NCI-H2227 treated with DMSO at 0.1 percent for 48 hours (cell line): ENCODE data around the gene C20orf141.
"Not testable (repeated sequence)": the region's sequence is repeated elsewhere in the genome, so short reads cannot be mapped to it uniquely, and the experiment has no call there.

Source experiments
- DNase-seq: peaks from one replicate; lab custom pipeline; 2025; lab: John Stamatoyannopoulos, UW

Gene C20orf141, protein sequence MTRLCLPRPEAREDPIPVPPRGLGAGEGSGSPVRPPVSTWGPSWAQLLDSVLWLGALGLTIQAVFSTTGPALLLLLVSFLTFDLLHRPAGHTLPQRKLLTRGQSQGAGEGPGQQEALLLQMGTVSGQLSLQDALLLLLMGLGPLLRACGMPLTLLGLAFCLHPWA

DNA sequence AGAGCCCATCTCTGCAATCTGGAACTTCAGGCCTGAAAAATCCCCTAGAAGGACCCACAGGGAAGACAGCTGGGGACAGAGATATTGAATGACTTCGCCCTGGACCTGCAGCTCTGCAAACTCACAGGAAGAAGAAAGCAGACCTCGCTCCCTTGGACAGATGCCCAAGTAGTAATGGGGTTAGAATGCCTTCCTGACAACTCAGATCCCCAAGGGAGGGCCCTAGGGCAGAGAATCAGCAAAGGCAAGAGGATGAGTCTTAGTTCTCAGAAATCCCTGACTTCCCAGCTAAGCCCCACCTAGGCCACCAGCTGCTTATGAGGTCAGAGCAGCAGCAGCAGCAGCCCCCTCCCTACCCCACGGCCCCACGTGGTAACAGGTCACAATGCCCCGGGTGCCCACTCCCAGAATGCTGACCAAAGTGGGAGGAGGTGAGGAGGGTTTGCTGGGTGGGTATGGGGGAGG lies at the start of gene C20orf141:
TSS of gene C20orf141 (plus strand) at position 401 of the 465 bp plus-strand sequence. CDS start 198 bp downstream, outside the sequence.
- no peak for DNase-seq

DNA sequence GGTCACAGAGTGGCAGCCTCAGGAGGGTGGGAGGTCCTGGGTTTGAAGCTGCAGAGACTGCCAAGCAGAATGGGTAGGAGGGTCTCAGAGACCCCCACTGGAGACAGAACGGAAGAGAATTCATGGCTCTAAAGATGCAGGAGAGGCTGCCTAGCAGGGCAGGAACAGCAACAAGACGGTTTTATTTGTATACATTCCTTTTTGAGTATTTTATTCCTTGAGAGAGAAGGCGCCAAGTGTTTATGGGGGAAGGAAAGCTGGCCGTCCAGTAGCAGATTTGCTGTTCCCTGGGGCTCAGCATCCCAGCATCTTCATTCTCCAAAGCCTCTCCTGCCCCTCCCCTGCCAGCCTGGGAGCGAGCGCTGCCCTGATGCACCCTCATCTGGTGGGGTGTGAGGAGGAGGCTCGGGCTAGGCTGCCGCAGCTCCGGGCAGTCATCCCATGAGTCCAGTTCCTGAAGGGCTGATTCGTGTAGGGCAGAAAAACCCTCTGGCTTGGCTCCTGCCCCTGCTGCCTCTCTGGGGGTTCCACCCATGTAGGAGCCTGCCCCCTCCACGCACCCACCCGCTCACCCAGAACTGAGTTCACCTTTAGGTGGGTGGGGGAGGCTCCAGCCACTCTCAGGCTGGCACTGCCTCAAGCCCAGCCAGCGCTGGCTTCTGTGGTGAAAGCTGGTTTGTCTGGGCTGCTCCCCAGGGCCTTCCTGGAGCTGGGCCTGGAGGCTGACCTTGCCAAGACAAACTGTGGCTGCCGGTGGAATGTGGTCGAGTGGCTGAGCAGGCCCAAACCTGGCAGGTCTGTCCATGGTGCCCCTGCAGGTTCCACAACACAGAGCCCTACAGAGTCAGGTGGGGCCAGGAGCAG lies 46.8 kb upstream of the C20orf141 start:
- DNase-seq = no peak

DNA sequence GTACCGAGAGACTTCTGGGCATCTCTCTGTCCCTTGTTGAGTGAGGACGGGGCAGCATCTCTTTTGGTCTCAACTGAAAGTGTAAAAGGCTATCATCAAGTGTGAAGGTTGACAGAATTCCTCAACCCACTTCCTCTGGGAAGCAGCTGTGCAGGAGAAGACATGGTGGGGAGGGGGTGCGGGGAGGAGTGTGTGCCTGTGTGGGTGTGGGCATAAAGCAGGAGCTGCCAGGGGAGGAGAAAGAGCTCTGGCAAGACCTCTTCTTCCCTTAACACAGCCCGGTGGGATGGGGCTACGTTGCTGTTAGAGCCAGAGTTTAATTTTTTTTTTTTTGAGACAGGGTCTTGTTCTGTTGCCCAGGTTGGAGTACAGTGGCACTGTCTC lies 46.2 kb upstream of the C20orf141 start:
- DNase-seq = no peak

DNA sequence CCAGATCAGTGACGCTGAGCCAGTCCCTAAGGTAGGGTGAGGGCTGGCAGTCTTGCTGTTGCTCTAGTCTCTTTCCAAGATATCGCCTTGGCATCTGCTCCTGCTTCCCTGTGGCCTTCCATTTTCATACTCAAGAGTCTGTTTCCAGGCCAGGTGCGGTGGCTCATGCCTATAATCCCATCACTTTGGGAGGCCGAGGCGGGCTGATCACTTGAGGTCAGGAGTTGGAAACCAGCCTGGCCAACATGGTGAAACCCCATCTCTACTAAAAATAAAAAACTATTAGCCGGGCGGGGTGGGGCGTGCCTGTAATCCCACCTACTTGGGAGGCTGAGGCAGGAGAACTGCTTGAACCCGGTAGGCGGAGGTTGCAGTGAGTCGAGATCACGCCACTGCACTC lies 44.7 kb upstream of the C20orf141 start:
- not testable (repeated sequence) for DNase-seq

DNA sequence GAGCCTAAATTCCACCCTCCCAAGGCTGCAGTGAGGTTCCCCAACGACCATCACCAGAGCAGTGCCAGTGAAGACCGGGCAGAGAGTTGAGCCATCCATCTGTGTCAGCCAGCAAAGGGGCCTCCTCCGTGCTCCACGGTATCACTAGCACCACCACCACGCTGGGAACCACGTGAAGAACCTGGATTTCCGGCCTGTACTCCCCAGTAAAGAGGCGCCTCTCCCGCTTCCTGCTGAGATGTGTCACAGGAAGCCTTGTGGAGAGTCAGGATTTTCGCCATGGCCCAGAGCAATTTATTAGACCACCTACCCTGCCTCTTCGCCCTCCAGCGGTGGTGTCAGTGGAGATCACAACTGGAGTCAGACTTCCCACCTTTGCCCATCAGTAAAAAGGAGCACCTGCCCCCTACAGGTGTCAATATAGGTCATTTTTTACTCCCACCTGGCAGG lies 43.1 kb upstream of the C20orf141 start:
- no peak for DNase-seq

DNA sequence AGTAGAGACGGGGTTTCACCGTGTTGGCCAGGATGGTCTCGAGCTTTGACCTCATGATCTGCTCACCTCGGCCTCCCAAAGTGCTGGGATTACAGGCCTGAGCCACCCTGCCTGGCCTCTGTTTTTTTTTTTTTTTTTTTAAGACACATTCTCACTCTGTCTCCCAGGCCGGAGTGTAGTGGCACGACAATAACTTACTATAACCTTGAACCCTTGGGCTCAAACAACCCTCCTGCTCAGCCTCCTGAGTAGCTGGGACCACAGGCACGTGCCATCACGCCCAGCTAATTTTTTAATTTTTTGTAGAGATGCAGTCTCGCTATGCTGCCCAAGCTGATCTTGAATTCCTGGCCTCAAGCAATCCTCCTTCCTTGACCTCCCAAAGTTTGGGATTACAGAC lies 41.0 kb upstream of the C20orf141 start:
- DNase-seq = no peak

DNA sequence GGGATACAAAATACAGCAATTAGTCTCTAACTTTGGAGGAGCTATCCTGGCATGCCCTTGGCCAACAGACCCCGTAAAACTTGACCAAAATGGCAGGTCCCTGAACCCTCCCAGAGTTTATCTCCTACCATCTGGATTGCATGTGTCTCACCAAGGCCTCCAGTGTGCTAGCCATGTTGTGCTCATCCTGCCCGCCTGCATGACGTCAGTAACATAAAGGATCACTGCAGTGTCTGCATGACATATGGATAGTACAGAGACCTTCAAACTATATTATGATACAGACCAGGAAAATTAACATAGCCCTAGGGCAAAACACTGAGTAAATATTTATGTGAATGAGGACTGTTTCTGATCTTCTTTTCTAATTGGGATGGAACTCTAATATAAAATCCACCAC lies 39.6 kb upstream of the C20orf141 start:
- no peak for DNase-seq

DNA sequence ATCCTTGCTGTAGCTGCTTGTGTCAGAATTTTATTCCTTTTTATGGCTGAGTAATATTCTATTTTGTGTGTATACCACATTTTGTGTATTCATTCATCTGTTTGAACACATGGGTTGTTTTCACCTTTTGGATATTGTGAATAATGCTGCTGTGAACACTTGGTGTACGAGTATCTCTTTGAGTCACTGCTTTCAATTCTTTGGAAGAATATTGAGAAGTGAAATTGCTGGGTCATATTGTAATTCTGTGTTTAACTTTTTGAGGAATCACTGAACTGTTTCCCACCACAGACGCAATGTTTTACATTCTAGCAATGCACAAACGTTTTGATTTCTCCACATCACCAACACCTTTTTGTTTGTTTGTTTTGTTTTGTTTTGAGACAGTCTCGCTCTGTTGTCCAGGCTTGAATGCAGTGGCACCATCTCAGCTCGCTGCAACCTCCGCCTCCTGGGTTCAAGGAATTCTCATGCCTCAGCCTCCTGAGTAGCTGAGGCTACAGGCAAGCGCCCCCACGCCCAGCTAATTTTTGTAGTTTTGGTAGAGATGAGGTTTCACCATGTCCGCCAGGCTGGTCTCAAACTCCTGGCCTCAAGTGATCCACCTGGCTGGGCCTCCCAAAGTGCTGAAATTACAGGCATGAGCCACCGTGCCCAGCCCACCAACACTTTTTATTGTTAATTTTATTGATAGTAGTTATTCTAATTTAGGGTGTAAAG lies 36.0 kb upstream of the C20orf141 start:
- no peak for DNase-seq

DNA sequence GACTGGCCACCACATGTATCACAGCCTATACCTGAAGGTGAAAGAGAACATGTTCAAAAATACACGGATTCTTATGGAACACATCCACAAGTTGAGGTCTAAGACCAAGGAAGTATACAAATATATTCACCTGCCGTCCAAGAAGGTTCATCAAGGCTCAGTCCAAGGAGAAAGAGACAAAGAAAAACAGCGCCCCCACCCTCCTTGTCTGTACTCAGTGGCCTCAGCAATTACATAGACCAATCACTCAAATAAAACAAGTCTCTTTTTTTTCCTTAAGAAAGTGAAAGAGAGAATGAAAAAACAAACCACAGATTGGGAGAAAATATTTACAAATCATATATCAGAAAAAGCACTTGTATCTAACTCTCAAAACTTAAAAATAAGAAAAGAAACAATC lies 33.8 kb upstream of the C20orf141 start:
- DNase-seq = no peak

DNA sequence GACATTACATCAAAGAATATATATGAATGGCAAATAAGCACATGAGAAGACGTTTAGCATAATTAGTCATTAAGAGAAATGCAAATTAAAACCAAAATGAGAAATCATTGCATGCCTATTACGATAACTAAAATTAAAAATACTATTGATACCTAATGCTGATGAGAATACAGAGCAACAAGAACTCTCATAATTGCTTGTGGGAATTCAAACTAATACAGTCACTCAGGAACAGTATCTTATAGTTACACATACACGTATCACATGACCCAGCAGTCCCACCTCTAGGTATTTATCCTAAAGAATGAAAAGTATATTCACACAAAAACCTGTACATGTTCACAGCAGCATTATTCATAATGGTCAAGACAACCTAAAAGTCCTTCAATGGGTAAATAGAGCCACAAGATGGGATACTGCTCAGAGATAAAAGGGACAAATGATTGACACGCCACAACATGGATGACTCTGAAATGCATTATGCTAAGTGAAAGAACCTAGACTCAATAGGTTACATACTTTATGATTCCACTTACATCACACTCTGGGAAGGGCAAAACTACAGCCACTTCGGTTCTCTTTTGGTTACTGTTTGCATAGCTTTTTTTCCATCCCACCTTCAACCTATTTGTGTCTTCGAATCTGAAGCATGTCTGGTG lies 30.8 kb upstream of the C20orf141 start:
- no peak for DNase-seq

DNA sequence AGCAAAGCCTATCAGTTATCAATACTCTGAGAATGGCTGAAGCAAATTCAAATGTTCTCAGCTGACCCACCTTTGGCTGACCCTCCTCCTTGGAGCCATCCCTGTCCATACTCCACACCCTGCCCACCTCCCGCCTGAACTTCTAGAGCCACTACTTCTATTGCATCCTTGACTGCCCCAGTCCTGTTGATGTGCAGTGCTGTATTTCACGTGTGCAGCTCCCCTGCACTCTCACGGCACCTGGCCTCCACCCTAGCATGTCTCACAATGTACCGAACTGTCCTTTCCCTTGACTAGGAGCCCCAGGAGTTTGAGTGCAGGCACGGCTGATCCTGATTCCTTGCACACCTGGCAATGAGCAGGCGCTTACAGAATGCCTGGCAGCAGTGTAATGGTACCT lies 21.3 kb upstream of the C20orf141 start:
- DNase-seq = no peak

DNA sequence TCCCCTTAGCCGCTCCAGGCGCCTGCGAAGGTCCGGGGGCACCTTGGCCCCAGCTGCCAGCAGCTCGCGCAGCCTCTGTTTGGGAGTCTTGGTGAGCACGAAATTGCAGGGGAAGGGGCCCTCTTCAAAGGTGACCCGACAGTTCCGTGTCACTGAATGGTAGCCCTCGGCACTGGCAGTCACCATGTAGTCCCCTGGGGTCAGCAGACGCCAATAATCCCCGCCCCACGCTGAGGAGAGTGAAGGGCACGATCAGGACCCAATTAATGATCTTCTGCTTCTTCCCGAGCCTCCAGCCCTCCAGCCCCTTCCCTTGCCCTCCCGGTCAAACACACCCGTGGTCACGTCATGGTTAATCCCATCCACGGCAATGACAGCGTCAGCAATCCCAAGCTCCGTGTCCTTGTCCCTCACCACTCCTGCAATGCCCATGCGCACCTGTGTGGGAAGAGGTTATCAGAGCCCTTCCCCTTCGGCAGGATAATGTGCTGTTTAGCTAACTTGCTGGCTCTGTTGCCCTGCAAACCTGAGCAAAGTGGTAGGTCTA lies 20.5 kb upstream of the C20orf141 start:
- no peak for DNase-seq

DNA sequence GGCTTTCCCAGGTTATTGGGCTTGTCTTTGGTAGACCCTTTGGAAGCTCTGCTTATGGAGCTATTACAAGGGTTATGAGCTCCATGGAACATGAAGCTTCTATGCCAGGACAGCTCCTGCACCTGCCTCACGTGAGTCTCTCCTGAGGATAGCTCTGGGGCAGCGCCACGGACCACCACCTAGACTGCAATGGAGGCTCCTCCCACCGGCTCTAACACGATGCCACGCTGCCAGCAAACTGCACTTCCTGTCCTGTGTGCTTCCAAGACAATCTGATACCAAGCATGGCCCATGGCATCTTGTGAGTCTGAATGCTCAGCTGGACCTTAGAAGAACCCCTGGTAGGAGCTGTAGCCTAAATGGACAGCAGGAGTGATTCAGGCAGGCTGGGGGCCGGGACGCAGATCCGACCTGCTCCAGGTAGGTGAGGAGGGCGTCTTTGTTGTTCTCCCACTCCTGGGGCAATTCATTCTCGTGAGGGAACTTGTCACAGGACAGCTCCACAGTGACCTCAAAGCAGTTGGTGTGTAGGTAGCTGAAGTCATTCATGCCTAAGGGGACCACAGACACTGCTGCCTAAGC lies 19.8 kb upstream of the C20orf141 start:
- no peak for DNase-seq

DNA sequence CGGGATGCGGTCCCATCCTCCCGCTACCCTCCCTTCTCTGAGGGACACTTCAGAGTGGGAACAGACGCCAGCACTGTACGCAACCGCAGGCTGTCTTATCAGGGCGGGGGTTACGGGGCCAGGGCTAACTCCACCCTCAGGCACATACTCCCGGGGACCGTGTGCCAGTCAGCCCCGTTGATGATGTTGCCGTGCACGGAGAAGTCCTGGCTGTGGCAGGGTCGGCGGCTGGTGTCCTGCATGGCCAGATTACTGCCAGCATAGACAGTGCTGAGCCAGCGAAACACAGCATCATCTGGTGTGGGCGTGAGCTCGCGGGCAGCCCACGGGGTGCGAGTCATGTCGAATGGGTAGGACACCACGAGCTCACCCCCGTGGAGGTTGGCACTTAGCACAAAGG lies 19.3 kb upstream of the C20orf141 start:
- DNase-seq = no peak

DNA sequence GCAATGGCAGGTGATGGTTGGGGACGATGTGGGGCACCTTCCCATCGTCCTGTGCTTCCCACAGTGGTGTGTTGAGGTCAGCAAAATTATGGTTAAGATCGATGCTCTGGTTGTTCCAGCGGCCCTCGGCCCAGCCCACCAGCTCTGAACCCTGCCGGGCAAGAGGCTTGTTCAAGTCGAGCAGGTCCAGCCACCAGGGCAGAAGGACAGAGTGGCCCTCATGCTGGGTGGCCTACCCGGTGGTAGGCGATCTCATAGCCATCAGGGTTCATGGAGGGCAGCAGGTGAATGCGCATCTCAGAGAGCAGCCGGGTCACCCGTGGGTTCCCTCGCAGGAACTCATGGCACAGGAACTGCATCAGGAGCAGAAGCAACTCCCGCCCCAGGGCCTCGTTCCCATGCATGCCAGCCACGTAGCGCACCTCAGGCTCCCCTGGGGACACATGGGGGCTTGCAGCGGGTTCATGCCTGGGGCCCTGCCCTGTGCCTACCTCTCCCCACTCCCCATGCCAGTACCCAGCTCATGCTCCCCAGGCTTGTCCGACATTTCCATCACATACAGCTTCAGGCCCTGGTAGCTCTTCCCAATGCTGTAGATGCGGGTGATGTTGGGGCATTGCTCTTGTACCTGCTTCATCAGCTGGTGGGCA lies 18.7 kb upstream of the C20orf141 start:
- no peak for DNase-seq

DNA sequence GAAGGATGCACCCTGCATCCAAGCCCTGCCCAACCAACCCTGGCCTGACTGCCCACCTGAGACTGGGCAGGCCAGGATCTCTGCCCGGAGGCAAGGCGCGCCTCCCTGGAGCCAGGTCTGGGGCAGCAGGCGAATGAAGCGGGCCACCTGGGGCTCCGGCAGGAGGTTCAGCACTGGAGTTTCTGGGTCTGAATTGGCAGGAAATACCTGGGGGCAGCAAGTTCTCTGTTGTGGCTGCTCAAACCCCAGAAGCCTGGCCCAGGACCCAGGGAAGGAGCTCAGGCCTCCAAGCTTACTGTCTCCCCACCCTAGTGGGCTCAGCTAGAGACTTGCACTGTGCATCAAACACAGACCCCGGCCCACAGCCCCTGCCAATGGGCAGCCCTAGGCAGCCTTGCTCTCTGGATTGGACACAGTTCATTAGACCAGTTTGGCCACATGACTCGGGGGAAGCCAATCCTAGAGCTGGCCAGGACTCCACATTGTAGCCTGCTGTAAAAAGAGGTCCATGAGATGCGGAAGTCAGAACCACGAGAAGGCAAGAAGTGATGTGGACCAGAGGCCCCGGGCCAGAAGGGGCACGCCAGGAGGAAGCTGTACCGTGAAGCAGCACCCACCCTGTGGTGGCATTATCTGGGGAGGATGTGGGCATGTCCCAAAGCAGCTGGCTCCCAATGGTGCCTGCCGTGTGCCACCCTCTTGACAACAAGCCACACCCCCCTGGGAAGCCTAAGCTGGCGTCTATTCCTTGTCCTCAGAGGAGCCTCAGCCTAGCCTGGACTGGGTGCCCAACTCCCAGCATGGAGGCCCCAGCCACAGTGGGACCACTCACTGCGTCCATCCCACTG lies 17.4 kb upstream of the C20orf141 start:
- DNase-seq = no peak

DNA sequence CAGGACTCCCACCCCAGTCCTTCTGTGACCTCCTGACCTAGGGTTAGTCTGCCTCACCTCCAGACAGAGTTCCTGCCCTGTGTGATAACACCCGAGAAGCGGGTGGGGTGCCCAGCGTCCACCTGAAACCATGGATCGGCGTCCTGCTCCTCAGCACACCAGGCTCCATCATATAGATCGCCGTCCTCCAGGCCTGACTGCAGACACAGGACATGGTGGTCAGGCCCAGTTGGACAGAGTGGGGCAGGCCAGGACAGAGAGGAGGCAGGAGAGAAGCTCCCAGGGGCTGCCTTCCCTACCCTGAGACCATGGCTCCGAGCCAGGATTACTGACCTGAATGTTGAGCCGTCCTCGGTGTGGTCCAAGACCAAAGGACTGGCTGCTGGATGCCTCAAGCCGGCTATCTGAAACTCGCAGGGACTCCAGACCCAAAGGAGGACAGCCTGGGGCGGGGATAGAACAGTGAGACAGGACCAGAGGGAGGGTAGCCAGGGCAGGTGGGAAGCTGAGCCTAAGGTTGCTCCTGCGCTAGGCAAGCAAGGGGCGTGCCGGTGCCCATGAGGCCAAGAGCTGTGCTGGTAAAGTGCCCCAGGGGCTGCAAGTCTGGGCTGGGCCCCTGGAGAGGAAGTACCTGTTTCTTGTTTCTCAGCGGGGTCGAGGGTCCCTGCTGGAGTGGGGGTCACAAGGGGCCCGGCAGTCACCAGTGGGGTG lies 16.5 kb upstream of the C20orf141 start:
- DNase-seq = no peak

DNA sequence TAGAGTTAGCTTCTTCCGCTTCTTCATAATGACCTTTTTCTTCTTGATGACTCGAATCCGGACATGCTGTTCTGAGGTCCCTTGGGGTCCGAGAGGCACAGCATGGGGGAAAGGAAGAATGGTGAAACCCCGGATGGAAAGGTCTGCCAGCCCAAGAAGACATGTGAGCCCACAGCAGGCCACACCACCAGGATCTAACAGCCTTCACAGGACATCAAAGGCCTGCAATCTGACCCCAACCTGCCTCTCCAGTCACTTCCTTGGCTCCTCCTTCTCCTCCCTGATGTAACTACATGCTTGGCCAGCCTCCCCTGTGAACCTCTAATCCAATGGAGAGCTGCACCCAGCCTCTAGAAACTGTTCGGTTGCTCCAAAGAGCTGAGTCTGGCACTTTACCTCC lies 16.0 kb upstream of the C20orf141 start:
- no peak for DNase-seq

DNA sequence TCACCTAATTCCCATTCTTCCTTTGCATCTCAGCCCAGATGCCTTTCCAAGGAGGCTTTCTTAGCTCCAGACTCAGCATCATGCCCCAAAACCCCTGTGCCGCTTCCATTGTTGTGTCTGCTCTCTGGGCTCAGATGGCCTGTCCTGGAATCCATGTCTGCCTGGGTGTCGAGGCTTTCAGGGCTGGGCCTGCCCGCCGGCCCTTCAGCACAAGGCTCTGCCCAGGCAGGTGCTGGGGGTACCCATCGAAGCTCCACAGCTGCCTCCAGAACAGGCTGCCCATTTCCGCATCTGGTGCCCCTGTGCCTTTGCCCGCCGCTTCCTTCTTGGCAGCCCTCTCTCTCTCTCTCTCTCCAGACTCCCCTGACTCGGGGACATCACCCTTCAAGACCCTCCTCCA lies 15.5 kb upstream of the C20orf141 start:
- no peak for DNase-seq
